ENCODE measurements around the gene COX19. TPM values are rescaled to one million over a fixed set of nuclear protein-coding genes. Genes with fewer than 3 reads are reported as not detected.

Gene COX19
- total RNA-seq, 1 experiment from 2014 or later: 12.3 TPM

DNA sequence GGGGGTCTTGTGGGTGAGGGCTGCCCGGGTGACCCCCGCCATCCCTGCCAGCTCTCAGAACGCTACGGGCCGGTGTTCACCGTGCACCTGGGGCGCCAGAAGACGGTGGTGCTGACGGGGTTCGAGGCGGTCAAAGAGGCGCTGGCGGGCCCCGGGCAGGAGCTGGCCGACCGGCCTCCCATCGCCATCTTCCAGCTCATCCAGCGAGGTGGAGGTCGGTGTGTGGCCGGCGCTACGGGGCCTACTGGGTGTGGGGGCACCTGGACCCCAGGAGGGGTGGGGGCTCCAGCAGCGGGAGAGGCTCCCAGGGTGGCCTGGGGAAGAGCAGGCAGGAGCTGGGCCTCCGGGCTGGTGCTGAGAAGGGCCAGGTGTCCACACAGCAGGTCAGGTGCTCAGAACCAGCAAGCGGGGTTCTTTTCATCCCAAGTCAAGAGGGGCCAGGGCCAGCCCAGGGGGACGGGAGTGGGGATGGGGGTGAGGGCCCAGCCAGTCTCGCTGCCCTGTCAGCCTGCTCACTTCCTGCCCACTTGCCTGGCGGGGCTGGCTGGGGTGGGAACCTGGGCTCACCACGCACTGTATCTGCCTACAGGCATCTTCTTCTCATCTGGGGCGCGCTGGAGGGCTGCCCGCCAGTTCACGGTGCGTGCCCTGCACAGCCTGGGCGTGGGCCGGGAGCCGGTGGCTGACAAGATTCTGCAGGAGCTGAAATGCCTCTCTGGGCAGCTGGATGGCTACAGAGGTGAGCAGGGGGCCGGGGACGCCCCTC lies 9.2 kb upstream of the COX19 start:
- DNase-seq: no peak
- no peaks in the 10 kb centered on the region for H3K27me3 ChIP-seq (ENCODE audit: insufficient read depth, low read length)
- H4K20me1 ChIP-seq (ENCODE audit: control insufficient read depth, insufficient read depth, insufficient read length): no peaks in the 10 kb centered on the region
- no peak overlapping the region for H3K56ac ChIP-seq (ENCODE audit: insufficient read length, low read depth, low read length)
- H3K9ac ChIP-seq (ENCODE audit: extremely low read depth, insufficient read length, low read length): no peak overlapping the region
- H3K14ac ChIP-seq (ENCODE audit: insufficient read depth, low read length): no peak overlapping the region; the same call in 1 of the 2 replicates
- peaks cover 2 to 6% of the 10 kb centered on the region in 2 experiments; a peak in 2 of 4 replicates for H3K4me1 Mint-ChIP-seq
- H3K4me3 Mint-ChIP-seq: no peak overlapping the region
- H3K4ac ChIP-seq (ENCODE audit: low read depth, low read length): no peak overlapping the region
- no peaks in the 10 kb centered on the region for H3K9me3 Mint-ChIP-seq
- H2BK12ac ChIP-seq (ENCODE audit: insufficient read length, low read depth, low read length): no peak overlapping the region
- peaks cover 3% of the 10 kb centered on the region; the same call in 1 of the 2 replicates for H3K27me3 Mint-ChIP-seq (ENCODE audit: low read depth)
- no peak overlapping the region for H2BK5ac ChIP-seq (ENCODE audit: insufficient read length, low read length)
- no peak overlapping the region for H2BK20ac ChIP-seq (ENCODE audit: low read depth, low read length, poor library complexity, severe bottlenecking)
- H3K79me2 ChIP-seq (ENCODE audit: insufficient read depth, low read length): no peaks in the 10 kb centered on the region
- H3T11ph ChIP-seq (ENCODE audit: low read length): no peak overlapping the region
- H3K18ac ChIP-seq (ENCODE audit: insufficient read length, low read depth, low read length): no peak overlapping the region
- WGBS (ENCODE audit: extremely low coverage, insufficient read length, low lambda C conversion rate): no CpG with 5 or more reads among the region's 39 CpGs
- no peak overlapping the region for H2AFZ ChIP-seq (ENCODE audit: low read length)
- H3K9me3 ChIP-seq (ENCODE audit: control insufficient read depth, low read depth, low read length): no peaks in the 10 kb centered on the region
- H4K5ac ChIP-seq (ENCODE audit: insufficient read length, low read depth, low read length): no peak overlapping the region
- H3K23me2 ChIP-seq (ENCODE audit: insufficient read length, low read depth, low read length, poor library complexity, severe bottlenecking): no peaks in the 10 kb centered on the region
- H3K27ac Mint-ChIP-seq: no peak overlapping the region; a peak in 1 of 7 replicates
- TF ChIP-seq, protein P1, sequence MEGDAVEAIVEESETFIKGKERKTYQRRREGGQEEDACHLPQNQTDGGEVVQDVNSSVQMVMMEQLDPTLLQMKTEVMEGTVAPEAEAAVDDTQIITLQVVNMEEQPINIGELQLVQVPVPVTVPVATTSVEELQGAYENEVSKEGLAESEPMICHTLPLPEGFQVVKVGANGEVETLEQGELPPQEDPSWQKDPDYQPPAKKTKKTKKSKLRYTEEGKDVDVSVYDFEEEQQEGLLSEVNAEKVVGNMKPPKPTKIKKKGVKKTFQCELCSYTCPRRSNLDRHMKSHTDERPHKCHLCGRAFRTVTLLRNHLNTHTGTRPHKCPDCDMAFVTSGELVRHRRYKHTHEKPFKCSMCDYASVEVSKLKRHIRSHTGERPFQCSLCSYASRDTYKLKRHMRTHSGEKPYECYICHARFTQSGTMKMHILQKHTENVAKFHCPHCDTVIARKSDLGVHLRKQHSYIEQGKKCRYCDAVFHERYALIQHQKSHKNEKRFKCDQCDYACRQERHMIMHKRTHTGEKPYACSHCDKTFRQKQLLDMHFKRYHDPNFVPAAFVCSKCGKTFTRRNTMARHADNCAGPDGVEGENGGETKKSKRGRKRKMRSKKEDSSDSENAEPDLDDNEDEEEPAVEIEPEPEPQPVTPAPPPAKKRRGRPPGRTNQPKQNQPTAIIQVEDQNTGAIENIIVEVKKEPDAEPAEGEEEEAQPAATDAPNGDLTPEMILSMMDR (conservative IDR thresholded peaks at IDR 0.05): no peak
- H3K27ac ChIP-seq (ENCODE audit: insufficient read length, low read depth, low read length): no peak overlapping the region
- no peak overlapping the region for H3K23ac ChIP-seq (ENCODE audit: insufficient read length, low read depth, low read length)
- no peak overlapping the region for H3K4me2 ChIP-seq (ENCODE audit: insufficient read depth, insufficient read length, low read length)
- H2BK15ac ChIP-seq (ENCODE audit: low read depth, low read length): no peak overlapping the region
- H2BK120ac ChIP-seq (ENCODE audit: low read depth, low read length, poor library complexity, severe bottlenecking): no peak overlapping the region
- no peak overlapping the region for H4K91ac ChIP-seq (ENCODE audit: insufficient read length, low read depth, low read length)
- no peaks in the 10 kb centered on the region for H3K4me1 ChIP-seq (ENCODE audit: insufficient read depth, low read length)
- no peak overlapping the region for H2AK5ac ChIP-seq (ENCODE audit: insufficient read length, low read length)
- H4K8ac ChIP-seq (replicated peaks; ENCODE audit: insufficient read length, low read depth, low read length): no peak overlapping the region
- H3K79me1 ChIP-seq (ENCODE audit: insufficient read depth, low read depth, low read length, poor library complexity, severe bottlenecking): no peaks in the 10 kb centered on the region
- no peaks in the 10 kb centered on the region for H3K36me3 Mint-ChIP-seq (ENCODE audit: insufficient read depth in 1 of 3, low read depth in 3 of 3)

All from H9 (cell line).